ENCODE measurements around the gene IL12RB2.

GRCh38 chr1:67348586-67349252, 41.0 kb downstream of the IL12RB2 start:
- TF ChIP-seq CTCF (conservative IDR thresholded peaks at IDR 0.05 in 1 of 2, IDR thresholded peaks at IDR 0.05 in 1 of 2; ENCODE audit: low read depth in 1 of 2, low read length in 2 of 2) (no peak), EZH2 (IDR thresholded peaks at IDR 0.05; ENCODE audit: low read length, missing control alignments) (no peak)
